HPDE6-E6E7 (cell line): ENCODE measurements around the gene TENM4.

ENCODE experiments used
- DNase-seq: peaks from one replicate; pipeline ENCODE4 v3.0.0; 2011; ENCODE audit warnings: missing footprints; ENCODE audit errors: extremely low spot score

Gene TENM4

GRCh38 chr11:78787696-78788095, 653.1 kb downstream of the TENM4 start:
- DNase-seq: no peak

GRCh38 chr11:78786746-78787145, 654.1 kb downstream of the TENM4 start:
- no peak for DNase-seq

GRCh38 chr11:78786086-78786485, 654.7 kb downstream of the TENM4 start:
- no peak for DNase-seq

GRCh38 chr11:78784321-78785061, 656.3 kb downstream of the TENM4 start:
- DNase-seq: no peak

- no peak for DNase-seq
These were observed 657.0 kb downstream of the TENM4 start for GRCh38 chr11:78783846-78784245.

- DNase-seq: no peak
These were observed 657.5 kb downstream of the TENM4 start for GRCh38 chr11:78783301-78783700.

GRCh38 chr11:78782725-78783124, 658.1 kb downstream of the TENM4 start:
- DNase-seq: no peak

GRCh38 chr11:78780889-78781288, 659.9 kb downstream of the TENM4 start:
- no peak for DNase-seq

GRCh38 chr11:78773492-78773891, 667.3 kb downstream of the TENM4 start:
- no peak for DNase-seq

GRCh38 chr11:78773077-78773476, 667.8 kb downstream of the TENM4 start:
- DNase-seq: no peak

GRCh38 chr11:78772186-78772585, 668.6 kb downstream of the TENM4 start:
- DNase-seq: no peak

GRCh38 chr11:78770931-78771330, 669.9 kb downstream of the TENM4 start:
- no peak for DNase-seq

GRCh38 chr11:78768971-78769370, 671.9 kb downstream of the TENM4 start:
- no peak for DNase-seq

GRCh38 chr11:78768345-78768744, 672.5 kb downstream of the TENM4 start:
- DNase-seq: no peak

- no peak for DNase-seq
These were observed 673.5 kb downstream of the TENM4 start for GRCh38 chr11:78767027-78767932.

- no peak for DNase-seq
These were observed 675.9 kb downstream of the TENM4 start for GRCh38 chr11:78764946-78765345.

- DNase-seq: no peak
These were observed 677.2 kb downstream of the TENM4 start for GRCh38 chr11:78763664-78764063.

GRCh38 chr11:78762105-78762504, 678.7 kb downstream of the TENM4 start:
- no peak for DNase-seq

GRCh38 chr11:78759071-78759470, 681.8 kb downstream of the TENM4 start:
- no peak for DNase-seq

- no peak for DNase-seq
These were observed 687.5 kb downstream of the TENM4 start for GRCh38 chr11:78753297-78753696.

GRCh38 chr11:78752494-78752893, 688.3 kb downstream of the TENM4 start:
- DNase-seq: no peak

GRCh38 chr11:78748918-78749690, 691.7 kb downstream of the TENM4 start:
- no peak for DNase-seq
